ENCODE data around the gene GLP2R. TPM values are rescaled to one million over a fixed set of nuclear protein-coding genes. Genes with fewer than 3 reads are reported as not detected.

GLP2R gene
- total RNA-seq, 1 experiment from 2014 or later, result 0.08 TPM

GRCh38 chr17:9809409-9809808 lies 16.3 kb upstream of the GLP2R start:
- BruUV-seq (replicated peaks), result no TSS peak

GRCh38 chr17:9810100-9810949 lies 15.4 kb upstream of the GLP2R start:
- ChIA-PET CTCF (no interaction called here), POLR2A (no interaction called here)
- ATAC-seq (no peak), DNase-seq (ENCODE audit: low read depth, low spot score) (no peak)
- in situ Hi-C loops (cut with HindIII; ENCODE audit: low pct_unique_long_range_greater_than_20kb, low sequenced_read_pairs) (no loop called here), intact Hi-C loops (cut with micrococcal nuclease; ENCODE audit: unreplicated experiment) (no loop called here)
- TF ChIP-seq REST (IDR thresholded peaks at IDR 0.05; ENCODE audit: insufficient read depth in 1 of 2, low read depth in 2 of 2, low read length in 1 of 2), result no peak
- TF ChIP-seq TCF7L2 (IDR thresholded peaks at IDR 0.05; ENCODE audit: low read depth, low read length), result no peak
- TF ChIP-seq CTCF (IDR thresholded peaks at IDR 0.05), result no peak
- TF ChIP-seq POLR2AphosphoS5 (IDR thresholded peaks at IDR 0.05; ENCODE audit: low read depth, low read length), result no peak
- no peak for TF ChIP-seq SIN3A (IDR thresholded peaks at IDR 0.05; ENCODE audit: borderline replicate concordance, insufficient read depth, low read depth, low read length)
- H3K36me3 ChIP-seq (ENCODE audit: control insufficient read depth, insufficient read depth, low read length), result no peaks in the 10 kb centered on the region
- H3K4me1 ChIP-seq (ENCODE audit: control insufficient read depth, insufficient read depth, low read length), result no peaks in the 10 kb centered on the region
- H3K27ac ChIP-seq (ENCODE audit: low read length), result no peak overlapping the region
- H3K4me3 ChIP-seq (ENCODE audit: low read depth in 2 of 2, low read length in 2 of 2), result no peak overlapping the region
- H3K27me3 ChIP-seq (ENCODE audit: control insufficient read depth, insufficient read depth, low read length), result no peaks in the 10 kb centered on the region
- BruUV-seq (replicated peaks), result no TSS peak
- H3K9me3 ChIP-seq (ENCODE audit: control insufficient read depth, insufficient read depth, low read depth, low read length), result no peaks in the 10 kb centered on the region

More at GRCh38 chr17:9809409-9809808, 16.3 kb upstream of the GLP2R start:
- DNase-seq (ENCODE audit: low read depth, low spot score) (no peak), ATAC-seq (no peak)
- H3K4me1 ChIP-seq (ENCODE audit: control insufficient read depth, insufficient read depth, low read length), result no peaks in the 10 kb centered on the region
- no peak overlapping the region for H3K4me3 ChIP-seq (ENCODE audit: low read depth in 2 of 2, low read length in 2 of 2)
- no peaks in the 10 kb centered on the region; the same call in 1 of the 2 replicates for H3K27me3 ChIP-seq (ENCODE audit: control insufficient read depth, insufficient read depth, low read length)
- no peak for TF ChIP-seq SIN3A (IDR thresholded peaks at IDR 0.05; ENCODE audit: borderline replicate concordance, insufficient read depth, low read depth, low read length)
- no peak for TF ChIP-seq TCF7L2 (IDR thresholded peaks at IDR 0.05; ENCODE audit: low read depth, low read length)
- TF ChIP-seq REST (IDR thresholded peaks at IDR 0.05; ENCODE audit: insufficient read depth in 1 of 2, low read depth in 2 of 2, low read length in 1 of 2), result no peak
- TF ChIP-seq CTCF (IDR thresholded peaks at IDR 0.05), result no peak
- TF ChIP-seq POLR2AphosphoS5 (IDR thresholded peaks at IDR 0.05; ENCODE audit: low read depth, low read length), result no peak
- no peaks in the 10 kb centered on the region for H3K36me3 ChIP-seq (ENCODE audit: control insufficient read depth, insufficient read depth, low read length)
- ChIA-PET POLR2A (no interaction called here), CTCF (no interaction called here)
- in situ Hi-C loops (cut with HindIII; ENCODE audit: low pct_unique_long_range_greater_than_20kb, low sequenced_read_pairs), result no loop called here
- H3K9me3 ChIP-seq (ENCODE audit: control insufficient read depth, insufficient read depth, low read depth, low read length), result no peaks in the 10 kb centered on the region
- no peak overlapping the region for H3K27ac ChIP-seq (ENCODE audit: low read length)
- intact Hi-C loops (cut with micrococcal nuclease; ENCODE audit: unreplicated experiment), result no loop called here

Measured in Panc1 (cell line).